PC-9 (cell line): Measurements from ENCODE around the gene RAET1L. TPM values are rescaled to one million over a fixed set of nuclear protein-coding genes. Genes with fewer than 3 reads are reported as not detected.
"Not testable (repeated sequence)": the region's sequence is repeated elsewhere in the genome, so short reads cannot be mapped to it uniquely, and the experiment has no call there.

Source experiments
- BruUV-seq: library from RNA; stranded (reverse); fragments of 400-500 nt; replicated peaks from 2 replicates; lab custom pipeline; 2021; lab: Mats Ljungman, UMichigan
- CTCF ChIA-PET: fragments of 300-600 bp; sonication (Branson Sonifier 250); formaldehyde crosslinking; loops from one replicate; lab custom pipeline; 2022; ENCODE audit warnings: antibody characterized with exemption; lab: Charles Lee
- POLR2A ChIA-PET: fragments of 300-600 bp; sonication (Branson Sonifier 250); formaldehyde crosslinking; loops from one replicate; lab custom pipeline; 2022; ENCODE audit warnings: antibody characterized with exemption; ENCODE audit not compliant: unreplicated experiment; lab: Charles Lee
- DNase-seq, 2 experiments: peaks; one replicate each; pipeline versions ENCODE4 v3.0.0 to v3.0.0-alpha.2; 2015 to 2022; ENCODE audit warnings: mixed read lengths in 1 of 2
- H2AFZ ChIP-seq: fragments of 200-600 bp; sonication (generic); 2 replicates; pipeline ENCODE4 v1.8.1; 2017; ENCODE audit warnings: antibody characterized with exemption
- H3F3A ChIP-seq: fragments of 200-600 bp; sonication (generic); 2 replicates; pipeline ENCODE4 v1.8.1; 2017; ENCODE audit warnings: antibody characterized with exemption, mild to moderate bottlenecking, low read depth; ENCODE audit not compliant: insufficient read depth
- H3K27ac ChIP-seq: fragments of 200-600 bp; sonication (generic); 2 replicates; pipeline ENCODE4 v1.6.1; 2016; ENCODE audit warnings: mixed run types
- H3K27me3 ChIP-seq: fragments of 200-600 bp; sonication (generic); 2 replicates; pipeline ENCODE4 v1.6.1; 2016; ENCODE audit warnings: low read depth, mixed run types; ENCODE audit not compliant: insufficient read depth
- H3K36me3 ChIP-seq: fragments of 200-600 bp; sonication (generic); 2 replicates; pipeline ENCODE4 v1.6.1; 2016; ENCODE audit warnings: low read depth, mixed run types
- H3K4me1 ChIP-seq: fragments of 200-600 bp; sonication (generic); replicated peaks from 2 replicates; pipeline ENCODE4 v1.6.1; 2016; ENCODE audit warnings: mixed run types; ENCODE audit not compliant: insufficient read depth
- H3K4me2 ChIP-seq: fragments of 200-600 bp; sonication (generic); 2 replicates; pipeline ENCODE4 v1.6.1; 2017; ENCODE audit warnings: mixed run types
- H3K4me3 ChIP-seq: fragments of 200-600 bp; sonication (generic); 2 replicates; pipeline ENCODE4 v1.6.1; 2016; ENCODE audit warnings: mixed run types
- H3K79me2 ChIP-seq: fragments of 200-600 bp; sonication (generic); 2 replicates; pipeline ENCODE4 v1.6.1; 2017; ENCODE audit warnings: low read depth, mixed run types
- H3K9me2 ChIP-seq: fragments of 200-600 bp; sonication (generic); 2 replicates; pipeline ENCODE4 v1.8.1; 2017; ENCODE audit warnings: mild to moderate bottlenecking; ENCODE audit not compliant: insufficient read depth
- H3K9me3 ChIP-seq: fragments of 200-600 bp; sonication (generic); 2 replicates; pipeline ENCODE4 v1.8.1; 2016; ENCODE audit warnings: low read depth; ENCODE audit not compliant: insufficient read depth
- H4K20me1 ChIP-seq: fragments of 200-600 bp; sonication (generic); 2 replicates; pipeline ENCODE4 v1.8.1; 2017; ENCODE audit not compliant: insufficient read depth
- EZH2 ChIP-seq: fragments of 200-600 bp; sonication (generic); IDR thresholded peaks from 2 replicates; pipeline ENCODE4 v1.8.0; 2017; ENCODE audit warnings: antibody characterized with exemption, low read depth
- intact Hi-C: fragments of 100-400 bp; cut with micrococcal nuclease; formaldehyde crosslinking; loops from one replicate; pipeline ENCODE4 v1.10.0; 2022; ENCODE audit not compliant: unreplicated experiment
- total RNA-seq: library from RNA; stranded (reverse); gene quantifications from 2 replicates; pipeline ENCODE4 v1.2.3, GENCODE V29; 2021
- TF ChIP-seq, protein P1 (sequence below): fragments of 200-600 bp; sonication (generic); conservative IDR thresholded peaks from 2 replicates; pipeline ENCODE4 v1.6.1; 2017; ENCODE audit warnings: mixed run types, antibody characterized with exemption, mild to moderate bottlenecking, moderate library complexity

RAET1L gene
- total RNA-seq, 1 experiment from 2014 or later, result 1.2 TPM

DNA sequence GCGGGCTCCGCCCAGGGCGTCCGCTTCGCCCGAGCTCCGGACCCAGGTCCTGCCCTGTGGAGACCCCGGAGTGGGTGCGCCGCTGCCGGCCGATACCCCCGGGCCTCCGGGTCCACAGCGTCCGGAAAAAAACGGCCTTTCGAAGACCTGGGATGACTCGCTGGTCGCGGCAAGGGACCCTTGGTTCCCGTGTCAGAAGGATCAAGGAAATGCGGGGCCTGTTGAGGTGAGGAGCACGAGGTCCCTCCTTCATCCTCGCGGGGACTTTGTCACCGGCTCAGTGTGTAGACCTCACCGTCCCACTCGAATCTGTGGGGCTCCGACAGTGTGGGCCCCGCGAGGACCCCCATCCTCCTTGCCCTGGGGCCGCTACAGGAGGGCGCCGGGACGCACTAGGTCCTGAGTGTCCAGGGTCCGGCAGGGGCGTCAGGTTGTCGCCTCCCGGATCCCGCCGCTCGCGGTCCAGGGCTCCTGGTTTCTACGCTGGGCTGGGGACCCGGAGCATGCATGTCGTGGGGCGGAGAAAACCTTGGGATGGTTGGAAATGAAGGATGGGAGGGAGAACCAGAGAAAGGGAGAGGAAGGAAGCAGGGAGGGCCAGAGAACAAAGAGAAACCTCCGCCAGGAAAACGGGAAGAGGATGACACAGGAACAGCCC, 10.6 kb downstream of the RAET1L start:
- H4K20me1 ChIP-seq, H3K4me2 ChIP-seq, H3K9me3 ChIP-seq, H3K79me2 ChIP-seq, H3F3A ChIP-seq, DNase-seq, CTCF ChIA-PET, POLR2A ChIA-PET, H3K36me3 ChIP-seq, H3K4me1 ChIP-seq, H3K9me2 ChIP-seq, H3K4me3 ChIP-seq, H3K27ac ChIP-seq, BruUV-seq, H3K27me3 ChIP-seq, H2AFZ ChIP-seq: not testable (repeated sequence)
- intact Hi-C loops, result loop anchor here (1.0 to 5.0 kb wide), 2 partner anchors 80 to 383 kb away; no protein-coding TSS in a partner anchor

- H3K4me2 ChIP-seq, POLR2A ChIA-PET, H3K9me2 ChIP-seq, H3K27me3 ChIP-seq, intact Hi-C loops, CTCF ChIA-PET, H4K20me1 ChIP-seq, H3K36me3 ChIP-seq, H3K9me3 ChIP-seq, H3F3A ChIP-seq, DNase-seq, H2AFZ ChIP-seq, H3K79me2 ChIP-seq, H3K27ac ChIP-seq, BruUV-seq, H3K4me1 ChIP-seq, H3K4me3 ChIP-seq: not testable (repeated sequence)
Observed at GRCh38 chr6:150013785-150014622, 11.3 kb downstream of the RAET1L start.

DNA sequence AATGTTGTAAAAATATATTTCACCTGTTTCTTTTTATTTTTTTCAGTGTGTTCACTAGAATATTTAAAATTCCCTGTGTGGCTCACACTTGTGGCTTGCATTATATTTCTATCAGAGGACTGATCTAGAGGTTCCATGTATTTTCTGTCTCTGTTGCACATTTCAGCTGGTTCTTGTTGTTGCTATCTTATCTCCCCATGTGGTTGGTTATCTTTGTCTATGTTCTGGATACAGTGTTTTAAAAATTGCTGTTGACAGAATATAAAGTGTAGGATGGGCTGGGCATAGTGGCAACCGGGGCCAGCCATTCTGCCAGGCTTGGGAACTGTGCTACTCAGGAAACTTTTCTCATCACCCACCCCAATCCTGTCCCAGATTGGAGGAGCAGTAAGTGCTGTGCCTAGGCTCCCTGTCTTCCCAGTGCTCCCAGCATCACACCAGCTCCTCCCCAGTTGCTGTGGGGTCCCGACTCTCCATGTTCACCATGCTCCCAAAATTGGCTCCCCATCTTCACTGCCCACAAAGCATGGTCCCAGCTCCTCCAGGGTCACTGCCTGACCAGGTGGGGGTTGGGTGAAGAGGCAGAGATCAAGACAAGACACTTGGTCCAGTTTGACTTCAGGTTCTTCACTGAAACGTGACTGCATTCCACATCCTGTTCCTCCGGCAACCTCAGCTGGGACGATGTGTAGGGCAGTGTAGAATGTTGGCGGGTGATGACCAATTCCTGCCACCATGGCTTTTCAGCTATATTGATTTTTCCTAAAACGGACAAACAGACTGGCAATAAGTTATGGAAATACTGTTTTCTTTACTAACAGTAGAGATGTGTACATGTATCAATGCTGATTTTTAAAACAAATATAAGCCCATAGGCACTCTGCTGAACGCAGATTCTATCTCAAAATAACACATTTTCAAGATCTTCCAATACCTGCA, 12.2 kb downstream of the RAET1L start:
- DNase-seq, POLR2A ChIA-PET, H3F3A ChIP-seq, H4K20me1 ChIP-seq, H3K27me3 ChIP-seq, H3K36me3 ChIP-seq, H3K4me2 ChIP-seq, H3K4me3 ChIP-seq, CTCF ChIA-PET, H2AFZ ChIP-seq, intact Hi-C loops, H3K9me3 ChIP-seq, H3K9me2 ChIP-seq, H3K27ac ChIP-seq, BruUV-seq, H3K4me1 ChIP-seq, H3K79me2 ChIP-seq: not testable (repeated sequence)

GRCh38 chr6:150008588-150008987, 16.7 kb downstream of the RAET1L start:
- peaks cover 16% of the 10 kb centered on the region for H3K4me1 ChIP-seq
- DNase-seq, result peak; percentile 65 to 69
- H3K4me2 ChIP-seq, result peak overlapping the region; percentile 15
- H3K27ac ChIP-seq, result no peak overlapping the region
- H3K9me2 ChIP-seq, result no peaks in the 10 kb centered on the region
- intact Hi-C loops, result loop anchor here (5.0 kb wide), 2 partner anchors 329 to 804 kb away; no protein-coding TSS in a partner anchor
- TF ChIP-seq, protein P1, sequence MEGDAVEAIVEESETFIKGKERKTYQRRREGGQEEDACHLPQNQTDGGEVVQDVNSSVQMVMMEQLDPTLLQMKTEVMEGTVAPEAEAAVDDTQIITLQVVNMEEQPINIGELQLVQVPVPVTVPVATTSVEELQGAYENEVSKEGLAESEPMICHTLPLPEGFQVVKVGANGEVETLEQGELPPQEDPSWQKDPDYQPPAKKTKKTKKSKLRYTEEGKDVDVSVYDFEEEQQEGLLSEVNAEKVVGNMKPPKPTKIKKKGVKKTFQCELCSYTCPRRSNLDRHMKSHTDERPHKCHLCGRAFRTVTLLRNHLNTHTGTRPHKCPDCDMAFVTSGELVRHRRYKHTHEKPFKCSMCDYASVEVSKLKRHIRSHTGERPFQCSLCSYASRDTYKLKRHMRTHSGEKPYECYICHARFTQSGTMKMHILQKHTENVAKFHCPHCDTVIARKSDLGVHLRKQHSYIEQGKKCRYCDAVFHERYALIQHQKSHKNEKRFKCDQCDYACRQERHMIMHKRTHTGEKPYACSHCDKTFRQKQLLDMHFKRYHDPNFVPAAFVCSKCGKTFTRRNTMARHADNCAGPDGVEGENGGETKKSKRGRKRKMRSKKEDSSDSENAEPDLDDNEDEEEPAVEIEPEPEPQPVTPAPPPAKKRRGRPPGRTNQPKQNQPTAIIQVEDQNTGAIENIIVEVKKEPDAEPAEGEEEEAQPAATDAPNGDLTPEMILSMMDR, result no peak
- TF ChIP-seq EZH2, result no peak
- H3F3A ChIP-seq, result no peaks in the 10 kb centered on the region
- no peaks in the 10 kb centered on the region for H4K20me1 ChIP-seq
- no TSS peak for BruUV-seq
- ChIA-PET CTCF (interaction anchor here (0.7 to 1.4 kb wide), 2 partner anchors 25 to 386 kb away, joined by 3 read pairs; no protein-coding TSS in a partner anchor), POLR2A (no interaction called here)
- H3K79me2 ChIP-seq, result no peaks in the 10 kb centered on the region
- no peaks in the 10 kb centered on the region for H3K27me3 ChIP-seq
- no peaks in the 10 kb centered on the region for H3K36me3 ChIP-seq
- no peak overlapping the region for H2AFZ ChIP-seq
- no peak overlapping the region for H3K4me3 ChIP-seq
- H3K9me3 ChIP-seq, result no peaks in the 10 kb centered on the region
